H1 (cell line): ENCODE data around the gene DOHH. TPM values are rescaled to one million over a fixed set of nuclear protein-coding genes. Genes with fewer than 3 reads are reported as not detected.

Experiments
- CTCF ChIA-PET: fragments of 300-600 bp; sonication (Branson Sonifier 250); formaldehyde crosslinking; loops from one replicate; lab custom pipeline; 2021; ENCODE audit not compliant: partially characterized antibody; lab: Charles Lee
- POLR2A ChIA-PET: fragments of 300-600 bp; sonication (Branson Sonifier 250); formaldehyde crosslinking; loops from one replicate; lab custom pipeline; 2021; ENCODE audit warnings: inconsistent platforms; ENCODE audit not compliant: partially characterized antibody; lab: Charles Lee
- DNase-seq, 2 experiments: peaks; one replicate each; pipeline versions ENCODE4 v3.0.0 to v3.0.0-alpha.2; 2010 to 2022; ENCODE audit warnings: low spot score in 2 of 2, low read depth in 1 of 2, mixed read lengths in 1 of 2
- FAIRE-seq: peaks from 2 replicates; lab custom pipeline; 2011; peaks lifted over from hg19 to GRCh38; lab: Jason Lieb, UNC
- H2AFZ ChIP-seq: 2 replicates; pipeline ENCODE4 v1.8.1; 2012; ENCODE audit warnings: low read length, inconsistent platforms
- H2AK5ac ChIP-seq: 2 replicates; pipeline ENCODE4 v1.6.1; 2013; ENCODE audit warnings: low read depth, low read length
- H2BK120ac ChIP-seq: replicated peaks from 2 replicates; pipeline ENCODE3; 2013; ENCODE audit warnings: low read depth, low read length, inconsistent platforms
- H2BK12ac ChIP-seq: 2 replicates; pipeline ENCODE4 v1.6.1; 2013; ENCODE audit warnings: low read depth, low read length
- H2BK15ac ChIP-seq: 2 replicates; pipeline ENCODE4 v1.6.1; 2013; ENCODE audit warnings: low read length
- H2BK20ac ChIP-seq: 2 replicates; pipeline ENCODE4 v1.6.1; 2013; ENCODE audit warnings: low read length
- H2BK5ac ChIP-seq: 2 replicates; pipeline ENCODE4 v1.6.1; 2013; ENCODE audit warnings: low read depth, low read length
- H3K14ac ChIP-seq: 2 replicates; pipeline ENCODE4 v1.6.1; 2013; ENCODE audit warnings: inconsistent platforms; ENCODE audit not compliant: insufficient read length
- H3K18ac ChIP-seq: 2 replicates; pipeline ENCODE4 v1.6.1; 2013; ENCODE audit warnings: low read length; ENCODE audit errors: extremely low read depth
- H3K23ac ChIP-seq: 2 replicates; pipeline ENCODE4 v1.6.1; 2013; ENCODE audit warnings: inconsistent platforms; ENCODE audit not compliant: insufficient read length
- H3K23me2 ChIP-seq: 2 replicates; pipeline ENCODE4 v1.6.1; 2013; ENCODE audit warnings: low read depth, low read length
- H3K27ac ChIP-seq: 2 replicates; pipeline ENCODE4 v1.6.1; 2011; ENCODE audit warnings: low read depth, low read length, inconsistent platforms
- H3K27me3 ChIP-seq, 4 experiments: replicated peaks in 1 of 4; 1 replicate in 1 of 4; 2 replicates in 3 of 4; pipeline versions ENCODE4 v1.6.1 to v1.8.1; 2011 to 2013; ENCODE audit warnings: low read length in 3 of 4, mild to moderate bottlenecking in 3 of 4, inconsistent platforms in 2 of 4, mixed read lengths in 2 of 4, moderate library complexity in 1 of 4; ENCODE audit not compliant: control insufficient read depth in 3 of 4, insufficient read depth in 3 of 4; ENCODE audit errors: extremely low read depth in 1 of 4
- H3K36me3 ChIP-seq, 4 experiments: 2 replicates each; pipeline versions ENCODE4 v1.6.1 to v1.8.1; 2011 to 2013; ENCODE audit warnings: mild to moderate bottlenecking in 4 of 4, low read length in 3 of 4, moderate library complexity in 2 of 4, control low read depth in 1 of 4, inconsistent platforms in 1 of 4; ENCODE audit not compliant: insufficient read depth in 4 of 4, control insufficient read depth in 2 of 4
- H3K4ac ChIP-seq: replicated peaks from 2 replicates; pipeline ENCODE3; 2013; ENCODE audit warnings: low read length, low read depth, mixed read lengths, inconsistent platforms; ENCODE audit not compliant: insufficient read length
- H3K4me1 ChIP-seq, 4 experiments: replicated peaks in 1 of 4; 1 replicate in 1 of 4; 2 replicates in 3 of 4; pipeline versions ENCODE4 v1.6.1 to v1.8.1; 2011 to 2013; ENCODE audit warnings: low read length in 3 of 4, inconsistent platforms in 2 of 4, mixed read lengths in 1 of 4; ENCODE audit not compliant: insufficient read depth in 4 of 4, control insufficient read depth in 3 of 4
- H3K4me2 ChIP-seq, 2 experiments: 2 replicates each; pipeline versions ENCODE4 v1.6.1 to v1.8.1; 2011 to 2013; ENCODE audit warnings: low read depth in 2 of 2, low read length in 2 of 2, control low read depth in 1 of 2, inconsistent platforms in 1 of 2, mild to moderate bottlenecking in 1 of 2; ENCODE audit not compliant: insufficient read depth in 1 of 2
- H3K4me3 ChIP-seq, 4 experiments: fragments of 200-600, 300-600 bp in 1 of 4; sonication (generic), shearing (Covaris generic), sonication (Bioruptor Twin) in 1 of 4; 2 replicates each; pipeline versions ENCODE4 v1.5.1 to v1.8.1; 2011 to 2016; ENCODE audit warnings: low read length in 4 of 4, low read depth in 3 of 4, control low read depth in 2 of 4, inconsistent platforms in 2 of 4, mild to moderate bottlenecking in 2 of 4, mixed read lengths in 1 of 4, moderate library complexity in 1 of 4; ENCODE audit not compliant: insufficient read depth in 2 of 4; ENCODE audit errors: extremely low read depth in 1 of 4
- H3K56ac ChIP-seq: replicated peaks from 2 replicates; pipeline ENCODE3; 2013; ENCODE audit warnings: low read depth, mild to moderate bottlenecking, mixed read lengths, low read length, inconsistent platforms; ENCODE audit not compliant: insufficient read length
- H3K79me1 ChIP-seq: 2 replicates; pipeline ENCODE4 v1.6.1; 2013; ENCODE audit warnings: low read depth, low read length, control low read depth
- H3K79me2 ChIP-seq, 2 experiments: 2 replicates each; pipeline versions ENCODE4 v1.6.1 to v1.8.1; 2012 to 2013; ENCODE audit warnings: low read length in 2 of 2, mild to moderate bottlenecking in 2 of 2, inconsistent platforms in 1 of 2; ENCODE audit not compliant: insufficient read depth in 2 of 2, control insufficient read depth in 1 of 2
- H3K9ac ChIP-seq, 4 experiments: replicated peaks in 1 of 4; 1 replicate in 1 of 4; 2 replicates in 3 of 4; pipeline versions ENCODE4 v1.6.1 to v1.8.1; 2011 to 2013; ENCODE audit warnings: low read depth in 3 of 4, low read length in 3 of 4, control low read depth in 2 of 4, mild to moderate bottlenecking in 2 of 4, moderate library complexity in 2 of 4, inconsistent platforms in 1 of 4; ENCODE audit errors: extremely low read depth in 1 of 4
- H3K9me3 ChIP-seq, 2 experiments: 2 replicates each; pipeline versions ENCODE4 v1.6.1 to v1.8.1; 2012 to 2013; ENCODE audit warnings: mild to moderate bottlenecking in 2 of 2, moderate library complexity in 2 of 2, control low read depth in 1 of 2, inconsistent platforms in 1 of 2, low read depth in 1 of 2, low read length in 1 of 2, mixed read lengths in 1 of 2; ENCODE audit not compliant: insufficient read depth in 2 of 2
- H4K20me1 ChIP-seq, 2 experiments: replicated peaks in 1 of 2; 2 replicates each; pipeline versions ENCODE3 to v1.8.1; 2011 to 2013; ENCODE audit warnings: inconsistent platforms in 2 of 2, low read length in 2 of 2, mild to moderate bottlenecking in 1 of 2; ENCODE audit not compliant: insufficient read depth in 2 of 2, control insufficient read depth in 1 of 2
- H4K5ac ChIP-seq: 2 replicates; pipeline ENCODE4 v1.6.1; 2013; ENCODE audit warnings: low read length, low read depth, mixed read lengths, inconsistent platforms; ENCODE audit not compliant: insufficient read length
- H4K8ac ChIP-seq: 2 replicates; pipeline ENCODE4 v1.8.0; 2013; ENCODE audit warnings: mild to moderate bottlenecking, moderate library complexity, low read length, inconsistent platforms; ENCODE audit not compliant: insufficient read depth; ENCODE audit errors: extremely low read depth
- H4K91ac ChIP-seq: replicated peaks from 2 replicates; pipeline ENCODE3; 2013; ENCODE audit warnings: low read length, mixed read lengths, inconsistent platforms; ENCODE audit not compliant: insufficient read length
- ATF3 ChIP-seq: IDR thresholded peaks from 2 replicates; pipeline ENCODE4 v1.6.1; 2011; ENCODE audit warnings: low read depth, mild to moderate bottlenecking, low read length; ENCODE audit not compliant: insufficient read depth
- BCL11A ChIP-seq, 2 experiments: IDR thresholded peaks; one replicate each; pipeline ENCODE4 v1.6.1; 2011; ENCODE audit warnings: low read depth in 2 of 2, low read length in 2 of 2, mild to moderate bottlenecking in 2 of 2
- EGR1 ChIP-seq: IDR thresholded peaks from 2 replicates; pipeline ENCODE4 v1.6.1; 2011; ENCODE audit warnings: low read depth, low read length, borderline replicate concordance
- GABPA ChIP-seq: IDR thresholded peaks from 2 replicates; pipeline ENCODE4 v1.6.1; 2011; ENCODE audit warnings: mild to moderate bottlenecking, low read length, moderate library complexity, borderline replicate concordance; ENCODE audit not compliant: insufficient read depth
- TAF1 ChIP-seq: IDR thresholded peaks from 2 replicates; pipeline ENCODE4 v1.6.1; 2011; ENCODE audit warnings: mild to moderate bottlenecking, low read depth, low read length
- TAF7 ChIP-seq: optimal IDR thresholded peaks from 2 replicates; pipeline ENCODE3; 2011; ENCODE audit warnings: low read depth, mild to moderate bottlenecking, inconsistent platforms, low read length, moderate library complexity, borderline replicate concordance
- WGBS, 2 experiments: shearing (Covaris generic) in 1 of 2; methylation state at CpG; one replicate each; pipeline versions ENCODE4 v1.1.6 to v1.1.7; 2013 to 2015; ENCODE audit warnings: low lambda C conversion rate in 2 of 2, mixed read lengths in 2 of 2, inconsistent platforms in 1 of 2, low coverage in 1 of 2, missing lambda C conversion rate in 1 of 2; ENCODE audit not compliant: insufficient replicate concordance in 2 of 2, insufficient coverage in 1 of 2, insufficient read length in 1 of 2; ENCODE audit errors: extremely low coverage in 1 of 2, missing lambda C conversion rate in 1 of 2; 5-methylcytosine and 5-hydroxymethylcytosine counted together
- polyA plus RNA-seq, 7 experiments: library from polyadenylated mRNA; depleted of rRNA in 3 of 7; stranded (reverse) in 5 of 7; unstranded in 2 of 7; fragments of >200 nt in 5 of 7; fragments of 200-250 nt in 2 of 7; gene quantifications; 1 replicate in 5 of 7; 2 replicates in 1 of 7; 4 replicates in 1 of 7; pipeline versions ENCODE4 v1.2.1 to v1.2.3, GENCODE V29; 2011 to 2013; ENCODE audit warnings: missing spikeins in 2 of 7, mixed read lengths in 2 of 7
- total RNA-seq: library from RNA; stranded (reverse); fragmentation: NEBNext Ultra II Directional; extraction: Animal tissue kit (Norgen Biotek cat#: 25700); gene quantifications from 2 replicates; pipeline ENCODE4 v1.2.1, GENCODE V29; 2021

Gene DOHH
- total and polyA plus RNA-seq, 2 of the 8 experiments (the other 6 are each of a cell fraction or from before 2014, with no cell fraction given) = 7.3 to 17.7 TPM

GRCh38 chr19:3491396-3492119 is 8.9 kb downstream of the DOHH start:
- FAIRE-seq = no peak
- H2AFZ ChIP-seq = no peak overlapping the region
- H3K27me3 ChIP-seq = no peaks in the 10 kb centered on the region
- H3K4me3 ChIP-seq = no peak overlapping the region
- peaks cover 4% of the 10 kb centered on the region; the same call in 1 of the 2 replicates for H3K23me2 ChIP-seq
- POLR2A ChIA-PET = interaction anchor here (1.2 to 7.9 kb wide), 4 partner anchors 10 to 68 kb away, joined by 3 to 58 read pairs (median 4); partner anchors contain the start of gene DOHH
- H3K23ac ChIP-seq = no peak overlapping the region
- no peaks in the 10 kb centered on the region for H3K9me3 ChIP-seq
- no peaks in the 10 kb centered on the region; the same call in 1 of the 2 replicates for H3K79me1 ChIP-seq
- H3K27ac ChIP-seq = no peak overlapping the region
- H4K5ac ChIP-seq = no peak overlapping the region
- TF ChIP-seq TAF1 = no peak
- TF ChIP-seq TAF7 = no peak
- no peak for TF ChIP-seq EGR1
- no peak for TF ChIP-seq ATF3
- no peak for TF ChIP-seq BCL11A (IDR thresholded peaks at IDR 0.05; ENCODE audit: low read depth in 2 of 2, low read length in 2 of 2)
- no peak for TF ChIP-seq GABPA
- TF ChIP-seq, all 59 proteins: peak for 0
- Histone ChIP-seq H4K8ac (no peak overlapping the region; the same call in 1 of the 2 replicates), H3K18ac (no peak overlapping the region), H3K14ac (no peak overlapping the region), H2BK12ac (no peak overlapping the region), H3K4me1 (no peaks in the 10 kb centered on the region), H2AK5ac (no peak overlapping the region), H2BK5ac (no peak overlapping the region), H4K20me1 (peaks cover 0 to 4% of the 10 kb centered on the region in 2 experiments), H2BK15ac (no peak overlapping the region), H4K91ac (no peak overlapping the region), H2BK20ac (no peak overlapping the region), H3K79me2 (no peaks in the 10 kb centered on the region), H3K36me3 (peaks cover 2 to 28% (median 14%) of the 10 kb centered on the region in 4 experiments; a peak in 7 of 8 replicates), H3K9ac (no peak overlapping the region), H3K4ac (no peak overlapping the region), H3K4me2 (no peak overlapping the region), H2BK120ac (no peak overlapping the region), H3K56ac (no peak overlapping the region)
- CTCF ChIA-PET = interaction anchor here (1.0 to 1.9 kb wide), 6 partner anchors 10 to 189 kb away, joined by 3 to 9 read pairs (median 3); partner anchors contain the start of gene SMIM24
- no peak for DNase-seq
- 93% methylated on average over 35 of the region's 55 CpGs; no CpG with 5 or more reads in 1 of the 2 experiments for WGBS, 2 experiments
